Loucy (cell line): Measurements from ENCODE around the gene RNF43.

ENCODE experiments used
- H2AFZ ChIP-seq: fragments of 200-600 bp; sonication (generic); 2 replicates; pipeline ENCODE4 v1.6.0; 2016; ENCODE audit warnings: antibody characterized with exemption, mild to moderate bottlenecking, low read length, moderate library complexity
- H3F3A ChIP-seq: fragments of 200-600 bp; 2 replicates; pipeline ENCODE4 v1.6.0; 2016; ENCODE audit warnings: antibody characterized with exemption, low read depth, mild to moderate bottlenecking
- H3K27me3 ChIP-seq: fragments of 200-600 bp; sonication (generic); 2 replicates; pipeline ENCODE4 v1.6.1; 2014; ENCODE audit warnings: low read length, mild to moderate bottlenecking; ENCODE audit not compliant: insufficient read depth, poor library complexity, severe bottlenecking
- H3K36me3 ChIP-seq: fragments of 200-600 bp; sonication (generic); 2 replicates; pipeline ENCODE4 v1.6.1; 2016; ENCODE audit warnings: low read length; ENCODE audit not compliant: insufficient read depth
- H3K4me1 ChIP-seq: fragments of 200-600 bp; sonication (generic); 2 replicates; pipeline ENCODE4 v1.5.1; 2014; ENCODE audit warnings: low read length, mild to moderate bottlenecking; ENCODE audit not compliant: insufficient read depth, poor library complexity, severe bottlenecking
- H3K4me2 ChIP-seq: fragments of 200-600 bp; sonication (generic); 2 replicates; pipeline ENCODE4 v1.6.0; 2014; ENCODE audit warnings: antibody characterized with exemption, low read length, low read depth, mild to moderate bottlenecking; ENCODE audit not compliant: poor library complexity, severe bottlenecking
- H3K4me3 ChIP-seq: fragments of 200-600 bp; sonication (generic); 2 replicates; pipeline ENCODE4 v1.5.1; 2014; ENCODE audit warnings: low read length, mild to moderate bottlenecking, mixed read lengths; ENCODE audit not compliant: poor library complexity, severe bottlenecking
- H3K79me2 ChIP-seq: fragments of 200-600 bp; sonication (generic); 2 replicates; pipeline ENCODE4 v1.6.1; 2014; ENCODE audit warnings: low read length; ENCODE audit not compliant: insufficient read depth
- H3K9ac ChIP-seq: fragments of 200-600 bp; sonication (generic); 2 replicates; pipeline ENCODE4 v1.6.0; 2014; ENCODE audit warnings: mild to moderate bottlenecking, low read depth, low read length, moderate library complexity; ENCODE audit not compliant: poor library complexity, severe bottlenecking
- H3K9me2 ChIP-seq: fragments of 200-600 bp; sonication (generic); replicated peaks from 2 replicates; pipeline ENCODE4 v1.6.1; 2016; ENCODE audit warnings: low read depth, low read length, mixed read lengths
- H3K9me3 ChIP-seq: fragments of 200-600 bp; sonication (generic); 2 replicates; pipeline ENCODE4 v1.6.1; 2014; ENCODE audit warnings: mild to moderate bottlenecking, antibody characterized with exemption, low read length, low read depth; ENCODE audit not compliant: insufficient read depth
- H4K20me1 ChIP-seq: fragments of 200-600 bp; sonication (generic); 2 replicates; pipeline ENCODE4 v1.6.0; 2014; ENCODE audit warnings: antibody characterized with exemption, low read length, mild to moderate bottlenecking; ENCODE audit not compliant: insufficient read depth, poor library complexity, severe bottlenecking
- EZH2phosphoT487 ChIP-seq: fragments of 200-600 bp; IDR thresholded peaks from 2 replicates; pipeline ENCODE4 v1.6.1; 2018; ENCODE audit warnings: antibody characterized with exemption, mild to moderate bottlenecking, moderate library complexity, borderline replicate concordance
- TF ChIP-seq, protein P1 (sequence below): fragments of 200-600 bp; sonication (generic); conservative IDR thresholded peaks from 2 replicates; pipeline ENCODE4 v1.5.1; 2014; ENCODE audit warnings: mild to moderate bottlenecking, antibody characterized with exemption, low read length

The RNF43 gene

DNA sequence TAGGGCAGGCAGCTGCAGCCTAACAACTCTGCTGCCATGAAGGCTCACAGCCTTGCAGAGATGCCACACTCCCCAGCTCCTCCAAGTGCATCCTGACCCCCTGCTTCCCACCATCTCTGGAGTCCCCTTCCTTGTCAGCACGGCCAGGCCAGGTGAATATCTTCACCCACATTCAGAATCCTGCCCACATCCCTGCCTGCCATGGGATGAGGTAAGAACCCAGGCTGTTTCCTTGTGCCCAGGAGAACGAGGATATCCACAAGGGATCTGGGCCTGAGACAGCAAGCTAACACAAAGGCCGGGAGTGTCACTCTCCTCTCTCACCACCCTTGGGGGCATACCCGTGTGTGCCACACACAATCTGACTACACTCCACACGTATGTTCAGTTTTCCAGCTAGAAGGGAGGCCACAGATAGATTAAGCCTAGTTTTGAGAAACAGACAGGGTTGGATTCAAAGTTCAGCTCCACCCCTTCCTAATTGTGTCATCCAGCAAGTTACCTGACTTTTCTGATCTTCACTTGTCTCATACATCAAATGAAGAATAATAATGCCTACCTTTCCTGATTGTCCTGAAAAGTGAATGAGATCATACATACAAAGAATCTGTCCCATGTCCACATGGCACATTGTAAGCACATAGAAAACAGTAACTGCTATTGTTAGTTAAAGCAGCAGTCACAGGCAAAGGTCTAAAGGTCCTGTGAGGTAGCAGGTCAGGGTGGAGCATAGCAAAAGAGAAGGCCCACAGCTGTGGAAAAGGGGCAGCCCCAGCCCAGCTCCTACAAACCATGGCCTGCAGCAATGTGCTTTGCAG lies 47.9 kb downstream of the RNF43 start:
- Histone ChIP-seq H3K4me3 (no peak overlapping the region), H3K9ac (no peak overlapping the region), H3K9me2 (no peaks in the 10 kb centered on the region), H3K79me2 (peaks cover 44% of the 10 kb centered on the region), H3K4me2 (no peak overlapping the region), H3K27me3 (no peaks in the 10 kb centered on the region), H3K36me3 (peaks cover 37% of the 10 kb centered on the region; the same call in 1 of the 2 replicates), H2AFZ (no peak overlapping the region), H4K20me1 (no peaks in the 10 kb centered on the region), H3K9me3 (no peaks in the 10 kb centered on the region), H3F3A (no peaks in the 10 kb centered on the region), H3K4me1 (no peaks in the 10 kb centered on the region)
- TF ChIP-seq, protein P1, sequence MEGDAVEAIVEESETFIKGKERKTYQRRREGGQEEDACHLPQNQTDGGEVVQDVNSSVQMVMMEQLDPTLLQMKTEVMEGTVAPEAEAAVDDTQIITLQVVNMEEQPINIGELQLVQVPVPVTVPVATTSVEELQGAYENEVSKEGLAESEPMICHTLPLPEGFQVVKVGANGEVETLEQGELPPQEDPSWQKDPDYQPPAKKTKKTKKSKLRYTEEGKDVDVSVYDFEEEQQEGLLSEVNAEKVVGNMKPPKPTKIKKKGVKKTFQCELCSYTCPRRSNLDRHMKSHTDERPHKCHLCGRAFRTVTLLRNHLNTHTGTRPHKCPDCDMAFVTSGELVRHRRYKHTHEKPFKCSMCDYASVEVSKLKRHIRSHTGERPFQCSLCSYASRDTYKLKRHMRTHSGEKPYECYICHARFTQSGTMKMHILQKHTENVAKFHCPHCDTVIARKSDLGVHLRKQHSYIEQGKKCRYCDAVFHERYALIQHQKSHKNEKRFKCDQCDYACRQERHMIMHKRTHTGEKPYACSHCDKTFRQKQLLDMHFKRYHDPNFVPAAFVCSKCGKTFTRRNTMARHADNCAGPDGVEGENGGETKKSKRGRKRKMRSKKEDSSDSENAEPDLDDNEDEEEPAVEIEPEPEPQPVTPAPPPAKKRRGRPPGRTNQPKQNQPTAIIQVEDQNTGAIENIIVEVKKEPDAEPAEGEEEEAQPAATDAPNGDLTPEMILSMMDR = no peak
- TF ChIP-seq EZH2phosphoT487 = no peak

DNA sequence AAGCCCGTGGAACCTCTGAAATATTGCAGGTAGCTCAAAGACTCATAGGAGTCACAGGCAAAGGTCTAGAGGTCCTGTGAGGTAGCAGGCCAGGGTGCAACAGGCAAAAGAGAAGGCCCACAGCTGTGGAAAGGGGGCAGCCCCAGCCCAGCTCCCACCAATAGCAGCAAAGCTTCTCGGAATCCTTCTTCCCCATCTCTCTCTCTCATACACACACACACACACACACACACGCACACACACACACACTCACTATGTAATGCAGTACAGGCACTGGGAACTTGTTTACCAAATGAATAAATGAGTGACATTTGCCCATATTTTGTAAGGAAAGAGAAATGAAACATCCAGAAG lies 48.5 kb downstream of the RNF43 start:
- no peaks in the 10 kb centered on the region for H3K9me2 ChIP-seq
- H3F3A ChIP-seq = no peaks in the 10 kb centered on the region
- no peak overlapping the region for H3K9ac ChIP-seq
- H2AFZ ChIP-seq = no peak overlapping the region
- no peaks in the 10 kb centered on the region for H3K4me1 ChIP-seq
- TF ChIP-seq, protein P1 = no peak
- no peak for TF ChIP-seq EZH2phosphoT487
- no peak overlapping the region for H3K4me2 ChIP-seq
- H3K36me3 ChIP-seq = peaks cover 43% of the 10 kb centered on the region; the same call in 1 of the 2 replicates
- no peaks in the 10 kb centered on the region for H3K27me3 ChIP-seq
- H4K20me1 ChIP-seq = no peaks in the 10 kb centered on the region
- H3K4me3 ChIP-seq = no peak overlapping the region
- H3K9me3 ChIP-seq = no peaks in the 10 kb centered on the region
- H3K79me2 ChIP-seq = peaks cover 43% of the 10 kb centered on the region
